DND-41 (cell line): ENCODE results near the gene ABCB11.

Experiments
- EZH2 ChIP-seq: IDR thresholded peaks from 3 replicates; pipeline ENCODE4 v1.6.1; 2012; ENCODE audit warnings: borderline replicate concordance, low read depth, mild to moderate bottlenecking, moderate library complexity, low read length, inconsistent platforms; ENCODE audit not compliant: severe bottlenecking
- TF ChIP-seq, protein P1 (sequence below): IDR thresholded peaks from 2 replicates; pipeline ENCODE4 v1.5.1; 2012; ENCODE audit warnings: borderline replicate concordance, low read length, moderate library complexity, mild to moderate bottlenecking; ENCODE audit not compliant: poor library complexity, severe bottlenecking; ENCODE audit errors: extremely low read depth

DNA sequence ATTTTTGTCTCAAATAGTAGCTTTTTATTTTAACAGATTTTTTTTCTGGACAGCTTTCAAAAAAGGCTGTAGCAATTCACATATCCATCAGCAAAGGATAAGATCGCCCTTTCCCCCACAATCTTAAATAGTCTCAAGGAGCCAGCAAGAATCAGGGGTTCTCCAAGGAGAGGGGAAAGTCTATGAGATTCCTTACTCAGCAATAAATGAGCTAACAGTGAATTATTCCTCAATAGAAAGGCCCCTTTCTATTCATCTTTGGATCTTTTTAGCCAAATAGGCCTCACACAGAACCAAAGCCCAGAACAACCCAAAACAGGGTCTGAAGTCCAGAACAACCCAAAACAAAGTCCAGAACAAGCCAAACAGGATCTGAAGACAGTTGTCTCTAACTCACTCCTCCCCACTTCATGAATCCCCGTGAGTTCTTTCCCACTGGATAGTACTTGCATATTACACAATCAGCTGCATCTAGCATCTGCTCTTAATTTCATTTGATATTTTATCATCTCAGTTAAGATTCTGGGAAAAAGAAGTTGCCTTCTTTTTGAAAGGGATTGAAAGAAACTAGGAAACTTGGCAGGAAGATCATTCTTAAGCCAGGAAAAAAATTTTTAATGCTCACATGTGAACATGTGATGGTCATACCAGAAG lies 34.9 kb upstream of the ABCB11 start:
- TF ChIP-seq EZH2 = no peak
- TF ChIP-seq, protein P1, sequence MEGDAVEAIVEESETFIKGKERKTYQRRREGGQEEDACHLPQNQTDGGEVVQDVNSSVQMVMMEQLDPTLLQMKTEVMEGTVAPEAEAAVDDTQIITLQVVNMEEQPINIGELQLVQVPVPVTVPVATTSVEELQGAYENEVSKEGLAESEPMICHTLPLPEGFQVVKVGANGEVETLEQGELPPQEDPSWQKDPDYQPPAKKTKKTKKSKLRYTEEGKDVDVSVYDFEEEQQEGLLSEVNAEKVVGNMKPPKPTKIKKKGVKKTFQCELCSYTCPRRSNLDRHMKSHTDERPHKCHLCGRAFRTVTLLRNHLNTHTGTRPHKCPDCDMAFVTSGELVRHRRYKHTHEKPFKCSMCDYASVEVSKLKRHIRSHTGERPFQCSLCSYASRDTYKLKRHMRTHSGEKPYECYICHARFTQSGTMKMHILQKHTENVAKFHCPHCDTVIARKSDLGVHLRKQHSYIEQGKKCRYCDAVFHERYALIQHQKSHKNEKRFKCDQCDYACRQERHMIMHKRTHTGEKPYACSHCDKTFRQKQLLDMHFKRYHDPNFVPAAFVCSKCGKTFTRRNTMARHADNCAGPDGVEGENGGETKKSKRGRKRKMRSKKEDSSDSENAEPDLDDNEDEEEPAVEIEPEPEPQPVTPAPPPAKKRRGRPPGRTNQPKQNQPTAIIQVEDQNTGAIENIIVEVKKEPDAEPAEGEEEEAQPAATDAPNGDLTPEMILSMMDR = no peak
